Measurements from ENCODE around the gene DYTN.

Gene DYTN

DNA sequence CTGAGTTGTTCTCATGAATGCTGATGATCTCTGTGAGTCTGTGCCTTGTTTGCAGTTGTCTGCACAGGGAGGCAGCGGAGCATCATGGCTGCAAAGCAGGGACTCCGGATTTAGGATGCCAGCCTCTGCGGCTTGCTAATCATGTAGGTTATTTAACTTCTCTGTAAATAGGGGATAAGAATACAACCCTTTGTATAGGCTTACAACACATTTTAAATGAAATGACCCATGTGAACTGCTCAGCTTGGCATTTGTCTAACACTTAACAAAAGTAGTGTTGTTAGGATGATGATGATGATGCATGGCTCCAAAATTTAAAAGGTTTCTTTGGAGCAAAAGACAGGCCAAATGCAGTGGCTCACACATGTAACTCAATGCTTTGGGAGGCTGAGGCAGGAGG, 19.4 kb downstream of the DYTN start:
- DNase-seq, result no peak

DNA sequence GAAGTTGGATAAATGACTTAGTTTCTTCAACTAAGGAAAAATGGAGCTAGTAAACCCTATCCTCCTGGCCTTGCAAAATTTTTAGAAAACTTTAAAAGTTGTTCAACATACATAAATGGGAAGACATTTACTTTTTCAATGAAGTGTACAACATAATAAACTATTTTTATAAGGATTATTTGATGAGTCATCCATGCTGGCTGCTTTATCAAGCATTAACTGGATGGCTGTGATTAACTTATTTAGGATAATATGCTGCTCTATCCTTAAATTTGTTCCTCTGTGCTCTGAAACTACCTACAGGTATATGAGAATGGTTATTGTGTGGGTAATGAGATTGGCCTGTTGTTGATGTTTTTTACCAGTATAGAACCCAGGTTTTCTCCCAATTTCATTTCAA, 21.3 kb downstream of the DYTN start:
- no peak for DNase-seq

DNA sequence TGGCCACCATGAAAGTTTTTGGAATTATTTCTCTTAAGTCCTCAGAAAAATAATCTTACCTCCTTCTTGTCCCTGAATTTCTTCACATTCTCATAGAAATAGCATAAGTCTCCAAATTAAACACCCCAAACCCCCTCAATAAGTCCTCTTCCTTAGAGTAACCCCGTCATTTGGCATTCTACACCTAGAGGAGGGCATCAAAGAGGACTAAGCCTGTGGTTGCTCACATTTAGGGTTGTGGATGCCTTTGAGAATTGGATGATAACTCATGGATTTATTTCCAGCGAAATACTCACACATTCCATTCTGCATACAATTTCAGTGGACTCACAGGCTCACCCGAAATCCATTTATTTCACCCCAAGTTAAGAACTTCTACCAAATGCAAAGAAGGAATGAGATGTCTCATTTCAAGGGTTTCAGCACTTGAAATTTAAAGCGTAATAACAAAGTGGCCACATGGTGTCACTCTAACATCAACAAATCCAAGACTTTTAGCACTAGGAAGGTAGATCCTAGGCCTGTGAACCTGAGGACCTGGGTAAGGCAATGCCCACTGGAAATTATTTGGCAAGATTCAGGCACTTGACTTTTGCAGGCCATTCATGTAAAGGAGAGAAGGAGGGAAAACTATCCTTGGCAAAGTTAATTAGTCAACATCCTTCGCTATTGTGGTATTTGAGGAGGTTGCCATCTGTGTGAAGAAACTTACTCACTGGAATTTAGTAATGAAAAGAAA, 24.6 kb downstream of the DYTN start:
- no peak for DNase-seq

DNA sequence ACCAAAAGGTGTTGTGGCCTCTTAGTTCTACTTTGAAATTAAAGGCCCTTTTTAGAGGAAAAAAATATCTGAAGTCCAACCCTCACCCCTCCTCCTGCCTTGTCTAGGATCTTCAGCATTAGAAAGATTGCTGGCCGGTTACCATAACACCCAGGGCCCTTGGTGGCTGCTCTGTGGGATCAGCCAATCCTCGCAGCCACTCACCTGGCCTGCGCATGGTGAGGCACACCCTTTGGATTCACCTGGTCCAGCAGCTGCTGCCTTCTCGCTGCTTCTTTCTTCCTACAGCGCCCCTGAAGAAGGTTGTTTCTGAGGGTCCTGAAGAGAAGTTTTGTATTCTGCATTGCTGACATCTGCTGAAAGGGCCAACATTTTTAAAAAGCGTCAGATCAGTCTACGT, 25.2 kb downstream of the DYTN start:
- DNase-seq, result no peak

DNA sequence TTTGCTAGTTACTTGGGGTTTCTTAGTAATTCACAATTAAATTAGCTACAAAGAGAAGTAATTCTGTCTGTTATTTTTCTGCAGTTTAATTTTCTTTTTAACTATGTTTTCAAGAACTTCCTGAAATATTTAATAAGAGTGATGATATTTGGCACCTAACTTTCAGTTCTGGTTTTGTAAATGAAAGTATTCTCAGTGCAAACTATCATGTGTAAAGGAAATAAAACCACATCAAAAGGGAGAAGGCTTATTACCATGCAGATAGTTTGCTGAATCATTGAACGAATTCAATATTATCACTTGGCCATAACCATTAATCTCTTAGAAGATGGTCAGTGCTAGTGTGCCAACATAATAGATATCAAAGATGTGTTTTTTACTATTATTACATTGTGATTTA, 29.2 kb downstream of the DYTN start:
- no peak for DNase-seq

DNA sequence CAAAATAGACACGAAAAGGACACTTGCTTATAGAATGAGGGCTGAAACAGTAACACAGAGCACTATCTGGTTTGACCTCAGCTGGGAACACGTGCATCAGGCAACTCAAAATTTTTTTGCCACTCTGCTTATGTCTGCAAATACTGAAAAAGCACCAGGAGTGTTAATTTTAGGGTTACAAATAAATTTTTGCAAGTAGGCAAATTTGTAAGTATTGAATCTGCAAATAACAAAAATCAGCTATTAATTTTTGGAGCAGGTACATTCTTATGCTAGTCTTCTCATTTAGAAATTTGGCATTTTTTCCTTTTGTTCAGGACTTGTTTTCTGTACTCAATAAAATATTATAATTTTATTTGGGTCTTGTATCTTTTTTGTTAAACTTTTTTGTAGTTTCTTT, 29.7 kb downstream of the DYTN start:
- no peak for DNase-seq

DNA sequence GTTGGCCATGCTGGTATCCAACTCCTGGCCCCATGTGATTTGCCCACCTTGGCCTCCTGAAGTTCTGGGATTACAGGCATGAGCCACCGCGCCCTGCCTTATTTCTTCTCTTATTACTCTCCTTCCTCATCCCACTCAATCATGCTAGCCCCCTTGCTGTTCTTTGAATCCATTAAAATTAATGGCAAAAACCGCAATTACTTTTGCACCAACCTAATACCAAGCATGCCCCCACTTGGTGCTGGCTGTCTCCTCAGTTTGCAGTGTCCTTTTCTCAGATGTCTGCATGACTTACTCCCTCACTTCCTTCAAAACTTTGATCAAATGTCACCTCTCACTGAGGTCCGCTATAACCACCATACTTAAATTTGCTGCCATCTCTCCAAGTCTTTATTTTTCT, 34.6 kb downstream of the DYTN start:
- DNase-seq, result no peak

DNA sequence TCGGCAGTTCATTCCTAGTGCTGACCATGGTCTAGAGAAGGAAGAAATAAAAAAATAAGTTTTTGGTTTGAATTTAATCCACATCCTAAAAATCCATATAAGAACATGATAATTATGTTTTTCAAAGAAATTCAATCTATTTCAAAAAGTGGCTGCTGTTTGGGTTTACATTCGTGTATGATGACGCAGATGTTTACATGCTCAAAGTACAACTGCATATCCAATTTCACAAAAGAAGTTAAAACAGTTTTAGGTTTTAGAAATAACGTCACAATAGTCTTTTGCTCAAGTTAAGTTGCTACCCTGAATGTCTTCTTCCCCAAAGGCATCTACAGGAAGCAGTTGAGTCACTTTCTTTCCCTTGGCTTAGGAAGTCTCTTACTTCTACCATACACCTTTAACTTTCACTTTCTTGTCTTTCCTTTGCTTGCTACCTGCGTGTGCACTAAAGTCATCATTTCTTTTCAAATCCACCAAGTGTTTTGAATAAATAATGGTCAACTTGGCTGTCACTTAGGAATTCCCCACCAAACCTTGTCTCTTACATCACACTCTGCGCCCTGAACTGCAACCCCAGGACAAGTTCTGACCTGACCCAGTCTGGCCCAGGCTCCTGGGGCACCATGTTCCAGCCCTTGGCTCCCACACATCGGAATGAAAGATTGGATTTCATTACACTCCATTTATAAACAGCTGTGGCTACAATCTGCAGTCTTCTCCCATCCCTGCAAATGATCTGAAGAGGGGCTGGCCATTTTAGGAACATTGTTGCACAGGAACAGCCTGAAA, 47.5 kb downstream of the DYTN start:
- no peak for DNase-seq

DNA sequence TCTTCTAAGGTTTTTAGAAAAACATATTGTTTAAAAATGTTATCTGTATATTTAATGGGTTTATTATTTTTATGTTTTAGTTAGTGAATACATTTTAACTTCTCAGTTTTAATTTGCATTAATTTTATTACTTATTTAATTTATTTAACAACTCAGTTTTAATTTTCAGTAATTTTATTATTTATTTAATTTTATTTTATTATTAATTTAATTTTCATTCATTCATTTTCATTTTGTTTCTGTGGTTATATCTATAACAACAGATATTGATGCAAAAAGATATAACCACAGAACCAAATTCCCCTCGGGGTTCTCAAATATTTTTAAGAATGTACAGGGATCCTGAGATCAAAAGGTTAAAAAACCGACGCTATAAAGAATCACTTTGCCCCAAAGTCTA, 52.9 kb downstream of the DYTN start:
- DNase-seq, result no peak

DNA sequence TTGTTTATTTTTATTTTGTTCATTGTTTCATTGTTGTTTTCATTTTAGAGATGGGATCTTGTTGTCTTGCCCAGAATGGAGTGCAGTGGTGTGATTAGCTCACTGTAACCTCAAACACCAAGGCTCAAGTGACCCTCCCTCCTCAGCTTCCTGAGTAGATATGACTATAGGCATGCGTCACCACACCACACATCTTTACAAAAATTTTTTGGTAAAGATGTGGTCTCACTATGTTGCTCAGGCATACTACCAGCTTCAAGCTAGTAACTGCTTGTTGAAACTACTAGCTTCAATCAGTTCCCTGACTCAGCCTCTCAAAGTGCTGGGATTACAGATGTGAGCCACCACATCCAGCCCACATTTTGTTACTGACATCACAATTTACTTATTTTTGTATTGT, 61.1 kb downstream of the DYTN start:
- DNase-seq, result no peak

DNA sequence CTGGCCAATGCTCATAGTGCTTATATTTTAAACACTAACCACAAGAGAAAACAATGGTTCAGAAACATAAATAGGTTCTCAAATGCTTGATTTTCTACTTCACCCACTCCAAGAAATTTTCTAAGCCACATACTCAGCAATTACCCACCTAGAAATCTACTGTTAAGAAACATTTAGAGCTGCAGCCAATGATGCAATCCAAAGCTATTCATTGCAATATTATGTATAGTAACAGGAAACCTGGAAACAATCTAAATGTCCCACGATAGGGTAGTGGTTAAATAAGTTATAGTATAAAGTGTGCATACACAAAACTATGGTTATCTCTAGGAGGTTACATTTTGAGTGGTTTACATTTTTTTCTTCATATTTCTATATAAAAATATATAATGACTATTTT, 70.2 kb downstream of the DYTN start:
- no peak for DNase-seq

DNA sequence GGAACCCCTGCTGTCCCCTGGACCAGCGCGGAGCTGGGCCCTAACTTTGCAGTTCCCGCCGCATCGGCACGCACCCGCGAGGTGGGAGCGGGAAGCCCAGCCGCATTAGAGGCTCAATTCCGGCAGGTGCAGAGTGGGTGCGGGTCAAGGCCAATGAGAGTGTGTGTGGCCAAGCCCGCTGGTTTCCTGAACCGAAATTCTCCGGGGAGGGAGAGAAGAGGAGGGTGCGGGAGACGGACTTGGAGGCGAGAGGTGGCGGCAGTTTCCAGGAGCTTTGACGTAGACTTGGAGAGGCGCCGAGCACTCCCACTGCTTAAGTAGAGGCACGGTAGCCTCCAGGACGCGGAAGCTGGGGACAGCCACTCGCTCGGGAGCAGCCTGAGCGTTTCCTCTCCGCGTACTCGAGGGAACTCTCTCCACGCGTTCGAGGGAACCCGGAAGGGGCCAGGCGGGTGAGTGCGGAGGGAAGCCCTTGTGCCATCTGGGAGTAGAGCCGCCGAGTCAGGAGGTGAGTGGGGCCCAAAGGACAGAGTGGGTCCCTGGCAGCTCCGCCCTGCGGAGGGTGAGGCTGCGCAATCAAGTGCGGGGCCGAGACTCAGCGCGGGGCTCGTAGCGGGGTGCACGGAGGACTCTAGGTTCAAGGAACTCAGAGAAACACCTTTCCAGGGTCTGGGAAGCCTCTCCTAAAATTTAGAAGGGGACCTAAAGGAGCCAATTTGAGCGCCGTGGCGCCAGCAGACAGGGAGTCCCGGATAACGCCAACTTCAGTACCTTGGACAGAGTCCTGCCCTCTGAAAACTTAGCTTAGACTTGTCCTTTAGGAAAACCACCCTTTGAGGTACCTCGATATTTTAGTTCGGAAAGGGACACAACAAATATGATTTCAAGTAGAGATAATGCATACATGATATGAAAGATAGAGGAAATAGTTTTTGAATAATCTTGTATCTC, 75.8 kb downstream of the DYTN start, which contains the start of gene FAM237A:
Gene FAM237A, plus strand, starts transcription at position 413 of the 951 bp plus-strand sequence. CDS start 1,750 bp downstream, outside the sequence.
- DNase-seq, result no peak

DNA sequence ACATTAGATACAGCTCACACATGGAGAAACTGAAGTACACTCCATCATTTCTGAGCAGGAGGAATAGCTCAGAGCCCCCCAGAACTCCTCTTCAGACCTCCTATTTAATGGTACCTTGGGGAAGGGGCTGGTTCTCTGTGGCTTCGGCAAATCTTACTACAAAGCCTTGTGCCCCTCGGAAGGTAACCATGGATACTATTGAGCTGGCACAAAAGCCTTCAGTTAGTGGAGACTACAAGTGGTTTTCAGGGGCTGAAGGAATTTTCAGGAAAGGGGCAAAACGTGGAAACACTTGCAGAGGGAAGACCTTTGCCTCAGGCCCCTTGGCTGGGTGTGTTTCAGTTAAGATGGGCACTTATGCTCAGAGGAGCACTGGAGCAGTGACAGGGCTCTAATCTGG, 77.0 kb downstream of the DYTN start:
- no peak for DNase-seq

DNA sequence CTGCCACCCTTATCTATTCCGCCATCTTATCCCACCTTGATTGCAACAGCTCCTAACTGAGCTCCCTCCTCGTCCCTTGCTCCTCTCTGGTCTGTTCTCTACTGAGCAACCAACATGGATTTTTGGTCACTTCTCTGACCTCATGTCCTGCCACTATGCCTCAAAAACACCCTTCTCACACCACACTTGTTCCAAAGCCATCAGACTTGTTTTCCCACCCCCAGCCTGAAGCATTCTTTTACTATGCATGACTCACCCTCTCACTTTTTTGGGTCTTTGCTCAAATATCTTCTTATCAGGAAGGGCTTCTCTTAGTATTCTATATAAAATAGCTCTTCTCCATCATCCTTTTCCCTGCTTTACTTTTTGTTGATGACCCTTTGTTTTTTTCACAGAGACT, 78.6 kb downstream of the DYTN start:
- DNase-seq, result no peak

DNA sequence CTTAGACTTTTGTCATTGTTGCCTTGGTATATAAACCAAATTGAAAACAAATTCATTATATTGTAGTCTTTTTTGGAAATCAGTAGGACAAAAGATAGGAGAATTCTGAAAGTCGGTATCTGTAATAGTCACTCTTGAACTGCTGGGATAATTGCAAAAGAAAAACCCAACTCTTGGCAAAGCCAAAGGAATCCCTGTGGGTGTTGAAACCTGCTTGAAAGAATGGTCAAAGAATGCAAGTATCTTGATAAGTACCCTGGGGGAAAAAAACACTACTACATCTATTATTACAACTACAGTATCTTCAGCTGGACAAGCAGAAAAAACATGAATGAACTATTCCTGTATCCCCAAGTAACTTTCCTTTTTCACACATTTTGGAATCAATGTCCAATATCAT, 83.2 kb downstream of the DYTN start:
- DNase-seq, result no peak

DNA sequence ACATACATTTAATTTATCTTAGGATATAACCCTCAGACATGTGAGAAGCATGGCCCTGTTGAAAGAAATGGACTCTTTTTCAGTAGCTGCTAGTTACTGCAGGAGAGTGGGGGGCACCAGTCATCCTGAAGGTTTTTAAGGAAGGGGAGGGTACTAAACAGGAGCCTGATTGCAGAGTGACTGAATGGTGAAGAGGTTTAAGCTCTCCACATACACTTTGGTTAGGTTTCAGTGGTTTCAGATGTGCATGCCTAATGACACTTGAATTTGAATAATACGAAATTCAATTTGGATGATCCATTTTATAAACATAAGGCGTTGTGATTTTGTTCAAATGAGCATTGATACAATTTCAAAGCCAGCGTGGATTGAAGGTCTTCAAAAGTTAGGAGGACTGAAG, 86.9 kb downstream of the DYTN start:
- DNase-seq, result no peak

DNA sequence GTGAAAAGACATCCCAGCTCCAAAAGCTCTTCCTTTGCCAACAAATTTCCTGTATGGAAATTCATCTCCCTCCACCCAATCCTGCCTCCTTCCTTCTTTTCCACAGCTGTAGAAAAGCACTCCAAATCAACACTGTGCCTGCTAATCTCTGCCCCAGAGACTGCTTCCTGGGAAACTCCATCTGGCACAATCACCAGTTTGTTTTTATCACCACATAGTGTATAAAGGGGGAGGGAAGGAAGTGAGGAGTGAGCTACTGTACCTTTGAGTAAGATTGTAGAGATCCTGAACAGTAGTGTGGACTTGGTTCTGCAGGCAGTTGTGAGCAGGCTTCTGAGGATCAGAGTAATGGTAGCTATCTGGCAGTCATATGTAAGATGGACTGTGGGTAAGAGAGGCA, 90.6 kb downstream of the DYTN start:
- DNase-seq, result no peak

DNA sequence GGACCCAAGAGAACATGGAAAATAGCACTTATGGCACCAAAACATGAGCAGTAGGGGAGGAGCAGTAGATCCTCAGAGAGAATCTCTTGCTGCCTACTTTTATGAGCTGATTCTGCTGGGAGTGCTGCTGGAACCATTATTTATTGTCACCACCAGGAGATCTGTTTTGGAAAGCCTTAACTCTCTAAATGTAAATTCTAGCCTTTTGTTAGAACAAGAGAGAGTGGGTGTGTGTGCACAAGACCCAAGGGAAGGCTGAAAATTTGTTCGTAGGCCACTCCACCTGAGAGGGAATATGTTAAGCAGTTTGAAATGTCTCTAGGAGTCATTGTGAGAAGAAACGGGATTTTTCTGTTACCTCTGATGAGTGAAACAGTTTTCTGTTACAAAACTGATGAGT, 92.1 kb downstream of the DYTN start:
- DNase-seq, result no peak

DNA sequence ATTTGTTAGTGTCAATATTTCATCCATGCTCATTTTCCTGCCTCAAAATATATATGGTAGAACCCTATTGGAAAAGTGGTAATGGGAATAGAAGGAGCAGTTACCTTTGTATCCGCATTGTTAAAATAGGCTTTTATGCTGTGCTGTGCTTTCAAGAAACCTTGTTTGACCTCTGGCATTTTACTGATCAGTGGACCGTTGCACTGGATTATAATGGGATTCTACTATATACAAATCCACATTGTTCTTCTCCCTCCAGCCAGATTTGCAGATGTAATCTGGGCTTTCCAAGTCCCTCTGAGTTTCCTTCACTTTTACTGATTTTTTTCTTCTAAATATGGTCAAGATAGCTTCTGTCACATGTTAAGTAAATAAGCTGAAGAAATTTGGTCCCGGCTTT, 99.2 kb downstream of the DYTN start:
- DNase-seq, result no peak

DNA sequence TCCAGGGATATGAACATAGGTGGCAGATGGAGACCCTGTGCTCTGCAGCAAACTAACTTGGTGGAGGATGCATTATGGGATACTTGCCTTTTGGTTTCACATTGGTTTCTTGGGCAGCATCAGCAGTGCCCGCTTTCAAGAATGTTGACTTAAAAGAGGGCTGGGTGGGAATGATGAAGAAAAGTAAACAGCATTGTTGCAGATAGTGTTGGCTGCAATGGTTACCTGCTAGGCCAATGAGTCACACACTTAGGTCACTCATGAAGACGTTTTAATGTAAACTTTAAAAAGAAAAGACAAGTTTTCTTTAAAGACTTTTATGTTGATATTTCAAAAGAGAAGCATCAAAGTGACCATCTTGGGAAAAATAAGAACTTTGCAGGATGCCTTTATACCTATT, 102.0 kb downstream of the DYTN start:
- DNase-seq, result no peak

DNA sequence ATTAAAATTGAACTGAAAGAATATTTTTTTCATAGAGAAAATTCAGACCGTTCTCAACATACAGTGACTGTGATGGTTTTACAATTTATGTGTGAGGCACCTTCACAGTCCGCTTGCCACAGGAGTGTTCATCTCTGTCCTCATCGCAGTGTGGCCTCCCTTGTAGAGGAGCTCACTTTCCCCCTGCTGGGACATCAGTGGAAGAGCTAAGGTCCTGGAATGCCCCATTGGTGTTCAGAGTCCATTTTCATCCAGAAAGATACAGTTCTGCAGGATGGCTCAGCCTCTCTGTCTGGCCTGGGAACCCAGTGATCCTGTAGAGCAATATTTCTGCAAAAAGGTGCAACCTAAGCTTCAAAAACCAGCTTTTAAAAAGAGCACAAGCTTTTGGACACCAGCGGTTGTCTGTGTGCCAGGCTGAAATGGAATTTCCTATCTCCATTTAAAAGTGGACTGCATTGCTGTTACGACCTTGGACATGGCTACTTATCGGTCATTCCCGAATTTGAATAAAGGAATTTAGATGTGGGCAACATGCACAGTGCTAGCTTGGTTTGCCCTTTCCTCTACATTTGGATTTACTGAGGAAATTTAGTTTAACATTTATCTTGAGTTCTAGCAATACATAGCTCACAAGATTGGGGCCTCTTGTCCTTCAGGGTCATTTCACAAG, 102.6 kb downstream of the DYTN start:
- DNase-seq, result no peak

DNA sequence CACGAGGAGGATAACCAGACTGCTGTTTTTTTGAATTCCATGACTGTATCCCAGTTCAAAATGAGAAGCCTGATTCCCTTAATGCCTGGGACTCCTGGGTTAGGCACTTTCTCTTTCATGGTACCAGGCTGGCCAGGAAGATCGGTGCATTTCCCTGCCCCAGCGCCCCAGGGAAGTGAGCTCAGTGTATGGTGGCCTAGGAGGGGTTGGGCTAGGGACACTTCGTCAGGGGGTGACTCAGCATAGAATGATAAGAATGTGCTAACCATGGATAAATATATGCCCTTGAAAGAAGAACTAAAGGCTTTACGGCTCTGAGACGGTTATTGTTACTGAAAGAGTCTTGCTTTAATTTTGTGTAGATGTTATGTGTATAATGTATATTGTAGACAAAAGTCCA, 103.4 kb downstream of the DYTN start:
- no peak for DNase-seq

DNA sequence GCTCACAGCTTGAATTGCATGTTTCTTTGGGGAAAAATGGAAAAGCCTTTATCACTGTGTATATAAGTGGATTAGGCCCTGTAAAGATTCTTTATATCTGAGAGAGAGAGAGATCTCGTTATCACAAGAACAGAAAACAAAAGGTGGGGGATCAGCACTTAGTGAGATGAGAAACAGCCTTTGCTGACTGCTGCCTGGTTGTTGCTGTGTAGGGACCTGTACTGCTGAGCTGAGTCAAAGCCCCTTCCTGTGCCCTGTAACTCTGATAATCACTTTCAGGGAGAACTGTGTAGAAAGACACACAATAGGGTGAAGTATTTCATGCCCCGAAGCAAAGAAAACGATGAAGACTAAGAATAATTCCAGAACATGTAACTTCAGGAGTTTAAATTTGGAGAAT, 106.5 kb downstream of the DYTN start:
- no peak for DNase-seq

All from activated naive CD4-positive, alpha-beta T cell treated with Interleukin-2 at 50 U/mL for 16 hours (primary cell).